Vagina (tissue), 2 donors: Measurements from ENCODE around the gene PNMT. TPM values are rescaled to one million over a fixed set of nuclear protein-coding genes. Genes with fewer than 3 reads are reported as not detected.
A peak's percentile ranks its signal among the peaks of the same experiment; 100 is the strongest.

ENCODE experiments used
- DNase-seq, 2 donors: peaks; one replicate each; pipeline ENCODE4 v3.0.0-alpha.2; 2017; ENCODE audit errors: extremely low spot score in 2 of 2
- H3K27ac ChIP-seq: fragments of 200-600 bp; sonication (generic); one replicate; pipeline ENCODE4 v1.5.1; 2019
- H3K27me3 ChIP-seq: fragments of 200-600 bp; sonication (generic); one replicate; pipeline ENCODE4 v1.5.1; 2019
- H3K36me3 ChIP-seq, 2 donors: fragments of 200-600 bp; sonication (generic); one replicate each; pipeline ENCODE4 v1.5.1; 2017 to 2019
- H3K4me1 ChIP-seq: fragments of 200-600 bp; sonication (generic); one replicate; pipeline ENCODE4 v1.5.1; 2019
- H3K4me3 ChIP-seq, 2 donors: fragments of 200-600 bp; sonication (generic); 1 replicate in 1 of 2; 2 replicates in 1 of 2; pipeline ENCODE4 v1.5.1; 2016 to 2019
- H3K9me3 ChIP-seq: fragments of 200-600 bp; sonication (generic); one replicate; pipeline ENCODE4 v1.5.1; 2019
- POLR2A ChIP-seq, 2 donors: fragments of 450-650 bp; IDR thresholded peaks; one replicate each; pipeline ENCODE4 v1.6.1; 2017; ENCODE audit warnings: antibody characterized with exemption in 2 of 2, mild to moderate bottlenecking in 2 of 2, moderate library complexity in 2 of 2
- POLR2AphosphoS5 ChIP-seq, 2 donors: sonication (generic); formaldehyde crosslinking; IDR thresholded peaks; one replicate each; pipeline ENCODE4 v1.9.0; 2017; ENCODE audit warnings: antibody characterized with exemption in 2 of 2, mild to moderate bottlenecking in 2 of 2, low read depth in 1 of 2; ENCODE audit not compliant: insufficient read depth in 1 of 2
- intact Hi-C: fragments of 100-400 bp; cut with DNase I; formaldehyde crosslinking; loops from one replicate; pipeline ENCODE4 v1.15.1; 2023
- total RNA-seq: library from RNA; depleted of rRNA; stranded (reverse); fragments of >200 nt; gene quantifications from one replicate; pipeline ENCODE4 v1.2.3, GENCODE V29; 2016
- TF ChIP-seq, protein P1 (sequence below), 3 experiments: fragments of 450-650 bp in 2 of 3; fragments of 200-600 bp in 1 of 3; sonication (generic) in 1 of 3; IDR thresholded peaks; one replicate each; pipeline ENCODE4 v1.5.1; 2017 to 2019; ENCODE audit warnings: antibody characterized with exemption in 3 of 3, mild to moderate bottlenecking in 2 of 3, moderate library complexity in 2 of 3

The PNMT gene
- total RNA-seq, 1 donor from 2014 or later, result 5.6 TPM

DNA sequence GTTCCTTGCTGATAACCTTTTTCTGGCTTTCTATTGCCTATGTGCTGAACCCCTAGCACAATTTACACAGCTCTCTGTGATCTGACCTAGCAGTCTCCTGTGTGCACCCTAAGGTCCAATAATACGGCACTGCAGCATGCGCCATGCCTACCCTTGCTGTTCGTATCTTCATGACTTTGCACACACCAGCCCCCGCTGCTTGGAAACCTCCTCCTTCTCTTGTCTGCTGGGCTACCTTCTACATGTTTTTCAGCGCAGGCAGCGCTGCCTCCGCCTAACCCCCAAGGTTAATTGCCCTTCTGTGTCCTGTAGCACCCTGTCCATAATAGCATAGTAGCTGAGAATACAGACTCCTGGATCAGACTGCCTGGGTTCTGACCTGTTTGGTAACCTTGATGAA is 29.9 kb upstream of the PNMT start:
- H3K9me3 ChIP-seq, result no peaks in the 10 kb centered on the region
- DNase-seq, result no peak
- H3K27me3 ChIP-seq, result no peaks in the 10 kb centered on the region
- intact Hi-C loops, result no loop called here
- H3K36me3 ChIP-seq, result no peaks in the 10 kb centered on the region
- no peak for TF ChIP-seq POLR2AphosphoS5 (IDR thresholded peaks at IDR 0.05; ENCODE audit: insufficient read depth in 1 of 2, low read depth in 1 of 2)
- TF ChIP-seq POLR2A (IDR thresholded peaks at IDR 0.05), result no peak
- TF ChIP-seq, protein P1, sequence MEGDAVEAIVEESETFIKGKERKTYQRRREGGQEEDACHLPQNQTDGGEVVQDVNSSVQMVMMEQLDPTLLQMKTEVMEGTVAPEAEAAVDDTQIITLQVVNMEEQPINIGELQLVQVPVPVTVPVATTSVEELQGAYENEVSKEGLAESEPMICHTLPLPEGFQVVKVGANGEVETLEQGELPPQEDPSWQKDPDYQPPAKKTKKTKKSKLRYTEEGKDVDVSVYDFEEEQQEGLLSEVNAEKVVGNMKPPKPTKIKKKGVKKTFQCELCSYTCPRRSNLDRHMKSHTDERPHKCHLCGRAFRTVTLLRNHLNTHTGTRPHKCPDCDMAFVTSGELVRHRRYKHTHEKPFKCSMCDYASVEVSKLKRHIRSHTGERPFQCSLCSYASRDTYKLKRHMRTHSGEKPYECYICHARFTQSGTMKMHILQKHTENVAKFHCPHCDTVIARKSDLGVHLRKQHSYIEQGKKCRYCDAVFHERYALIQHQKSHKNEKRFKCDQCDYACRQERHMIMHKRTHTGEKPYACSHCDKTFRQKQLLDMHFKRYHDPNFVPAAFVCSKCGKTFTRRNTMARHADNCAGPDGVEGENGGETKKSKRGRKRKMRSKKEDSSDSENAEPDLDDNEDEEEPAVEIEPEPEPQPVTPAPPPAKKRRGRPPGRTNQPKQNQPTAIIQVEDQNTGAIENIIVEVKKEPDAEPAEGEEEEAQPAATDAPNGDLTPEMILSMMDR (IDR thresholded peaks at IDR 0.05), result no peak
- peaks cover 70% of the 10 kb centered on the region for H3K4me1 ChIP-seq
- no peak overlapping the region for H3K27ac ChIP-seq
- H3K4me3 ChIP-seq, result peak overlapping the region; percentile 81 to 97

DNA sequence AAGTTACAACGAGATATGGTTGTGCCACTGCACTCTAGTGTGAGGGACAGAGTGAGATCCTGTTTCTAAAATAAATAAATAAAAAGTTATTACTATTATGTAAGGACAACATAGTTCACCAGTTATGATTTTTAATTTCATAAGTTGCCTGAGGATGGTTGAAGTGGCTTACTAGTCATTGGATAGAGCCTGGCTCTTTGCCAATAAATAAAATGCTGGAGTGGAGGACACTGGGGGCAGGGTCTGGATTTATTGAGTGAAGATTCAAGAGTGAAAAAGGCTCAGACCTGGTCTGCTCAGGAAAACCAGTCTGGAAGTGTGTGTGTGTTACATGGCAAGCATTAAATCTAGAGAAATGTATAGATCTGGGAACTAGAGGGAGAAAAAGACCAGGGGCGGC is 29.2 kb upstream of the PNMT start:
- H3K36me3 ChIP-seq, result no peaks in the 10 kb centered on the region
- no peak for DNase-seq
- H3K9me3 ChIP-seq, result no peaks in the 10 kb centered on the region
- no peaks in the 10 kb centered on the region for H3K27me3 ChIP-seq
- TF ChIP-seq POLR2AphosphoS5 (IDR thresholded peaks at IDR 0.05; ENCODE audit: insufficient read depth in 1 of 2, low read depth in 1 of 2) (no peak), POLR2A (IDR thresholded peaks at IDR 0.05) (no peak)
- TF ChIP-seq, protein P1 (IDR thresholded peaks at IDR 0.05), result no peak
- peaks cover 75% of the 10 kb centered on the region for H3K4me1 ChIP-seq
- intact Hi-C loops, result no loop called here
- no peak overlapping the region for H3K4me3 ChIP-seq
- H3K27ac ChIP-seq, result no peak overlapping the region

DNA sequence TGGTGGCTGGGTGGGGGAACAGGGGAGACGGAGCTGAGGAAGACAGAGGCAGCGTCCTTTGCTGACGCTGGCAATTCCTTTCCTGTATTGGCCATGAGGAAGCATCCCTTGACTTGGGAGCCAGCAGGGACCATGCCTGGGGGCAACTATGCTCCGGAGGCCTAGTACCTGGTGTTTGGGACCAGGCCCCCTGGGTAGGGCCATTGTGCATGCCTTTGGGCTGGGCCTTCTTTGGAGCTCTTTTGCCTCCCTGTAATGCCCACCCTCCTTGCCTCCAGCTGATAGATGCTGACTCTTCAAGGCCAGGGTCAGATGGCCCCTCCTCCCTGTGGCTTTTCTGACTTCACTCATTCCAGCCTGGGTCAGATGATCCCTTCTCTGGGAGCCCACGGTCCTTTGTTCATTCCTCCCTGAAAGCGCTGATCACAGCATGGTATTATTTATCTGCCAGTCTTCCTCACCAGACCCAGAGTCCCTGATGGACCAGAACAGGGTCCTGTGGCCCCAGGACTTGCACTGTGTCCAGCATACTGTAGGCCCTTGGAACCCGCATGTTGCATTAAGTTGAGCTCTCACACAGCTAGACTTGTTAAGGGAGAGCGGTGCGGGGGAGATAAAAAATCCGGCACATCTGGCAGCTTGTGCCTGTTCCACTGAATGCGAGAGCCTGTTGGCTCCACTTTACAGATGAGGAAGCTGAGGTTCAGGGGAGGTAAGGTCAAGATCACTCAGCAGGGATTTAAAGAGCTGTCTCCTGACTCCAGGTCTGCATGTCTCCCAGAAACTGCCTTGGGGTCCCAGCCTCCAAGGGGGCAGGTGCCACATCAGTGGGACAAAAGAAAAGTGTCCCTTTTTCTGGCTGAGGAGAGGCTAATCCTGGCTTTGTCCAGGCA is 28.4 kb upstream of the PNMT start:
- no peak overlapping the region for H3K4me3 ChIP-seq
- no peak overlapping the region for H3K27ac ChIP-seq
- intact Hi-C loops, result no loop called here
- no peaks in the 10 kb centered on the region for H3K9me3 ChIP-seq
- H3K27me3 ChIP-seq, result no peaks in the 10 kb centered on the region
- peaks cover 71% of the 10 kb centered on the region for H3K4me1 ChIP-seq
- no peak for DNase-seq
- TF ChIP-seq POLR2AphosphoS5 (IDR thresholded peaks at IDR 0.05; ENCODE audit: insufficient read depth in 1 of 2, low read depth in 1 of 2) (no peak), POLR2A (IDR thresholded peaks at IDR 0.05) (no peak)
- TF ChIP-seq, protein P1 (IDR thresholded peaks at IDR 0.05), result no peak
- H3K36me3 ChIP-seq, result no peaks in the 10 kb centered on the region

DNA sequence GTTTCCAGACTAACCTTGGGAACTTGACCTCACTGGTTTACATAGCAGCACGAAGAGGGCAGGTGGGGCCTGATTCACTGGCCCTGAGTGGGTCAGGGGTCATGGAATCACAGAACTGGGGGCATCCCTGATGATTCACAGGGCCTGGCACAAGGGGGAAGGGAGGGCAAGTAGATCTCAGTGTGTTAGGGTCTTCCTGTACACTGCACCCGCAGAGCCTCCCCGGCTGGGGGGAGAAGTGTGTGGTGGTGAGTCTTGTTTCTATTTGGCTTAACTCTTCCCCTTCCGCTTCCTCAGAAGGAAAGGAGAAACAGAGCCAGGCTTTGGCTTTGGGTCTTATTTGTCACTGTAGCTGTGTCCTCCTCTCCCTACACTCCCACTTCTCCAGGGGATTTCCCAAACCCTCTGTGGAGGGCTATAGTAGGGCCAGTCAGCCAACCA is 27.6 kb upstream of the PNMT start:
- TF ChIP-seq POLR2AphosphoS5 (IDR thresholded peaks at IDR 0.05; ENCODE audit: insufficient read depth in 1 of 2, low read depth in 1 of 2), result no peak
- TF ChIP-seq POLR2A (IDR thresholded peaks at IDR 0.05), result no peak
- TF ChIP-seq, protein P1 (IDR thresholded peaks at IDR 0.05), result no peak
- no peaks in the 10 kb centered on the region for H3K27me3 ChIP-seq
- no peaks in the 10 kb centered on the region for H3K9me3 ChIP-seq
- no peak overlapping the region for H3K27ac ChIP-seq
- H3K4me3 ChIP-seq, result no peak overlapping the region
- no peaks in the 10 kb centered on the region for H3K36me3 ChIP-seq
- no peak for DNase-seq
- peaks cover 71% of the 10 kb centered on the region for H3K4me1 ChIP-seq
- intact Hi-C loops, result no loop called here

DNA sequence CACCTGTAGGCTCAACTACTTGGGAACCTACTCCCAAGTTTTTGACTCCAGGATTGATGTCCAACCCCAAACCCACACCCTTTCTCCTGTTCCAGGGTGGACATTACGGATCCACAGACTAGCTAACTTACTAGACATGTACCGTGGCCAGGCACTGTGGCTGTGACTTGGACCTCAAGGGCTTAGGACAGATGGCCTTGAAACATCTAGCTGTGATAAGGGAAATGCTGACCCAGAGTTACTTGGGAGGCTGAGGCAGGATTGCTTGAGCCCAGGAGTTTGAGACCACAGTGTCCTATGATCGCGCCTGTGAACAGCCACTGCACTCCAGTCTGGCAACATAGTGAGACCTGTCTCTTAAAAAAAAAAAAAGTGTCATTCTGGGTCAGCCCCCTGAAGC is 27.2 kb upstream of the PNMT start:
- intact Hi-C loops, result no loop called here
- peaks cover 67% of the 10 kb centered on the region for H3K4me1 ChIP-seq
- H3K27me3 ChIP-seq, result no peaks in the 10 kb centered on the region
- no peak overlapping the region for H3K4me3 ChIP-seq
- no peaks in the 10 kb centered on the region for H3K9me3 ChIP-seq
- H3K36me3 ChIP-seq, result no peaks in the 10 kb centered on the region
- no peak for DNase-seq
- TF ChIP-seq, protein P1 (IDR thresholded peaks at IDR 0.05), result no peak
- H3K27ac ChIP-seq, result no peak overlapping the region
